Uterus (tissue), 4 donors: ENCODE measurements around the gene GTPBP4. TPM values are rescaled to one million over a fixed set of nuclear protein-coding genes. Genes with fewer than 3 reads are reported as not detected.

Source experiments
- DNase-seq, 2 donors: peaks; one replicate each; pipeline ENCODE4 v3.0.0-alpha.2; 2019 to 2020
- H3K27ac ChIP-seq, 2 donors: fragments of 200-600 bp; sonication (generic); 1 replicate in 1 of 2; 2 replicates in 1 of 2; pipeline ENCODE4 v1.5.1; 2016 to 2018
- H3K27me3 ChIP-seq, 2 donors: fragments of 200-600 bp; sonication (generic); one replicate each; pipeline ENCODE4 v1.5.1; 2018 to 2019; ENCODE audit warnings: control low read depth in 1 of 2
- H3K36me3 ChIP-seq, 2 donors: fragments of 200-600 bp; sonication (generic); one replicate each; pipeline ENCODE4 v1.5.1; 2019; ENCODE audit warnings: control low read depth in 1 of 2
- H3K4me1 ChIP-seq, 2 donors: fragments of 200-600 bp; sonication (generic); one replicate each; pipeline ENCODE4 v1.5.1; 2018 to 2019; ENCODE audit warnings: control low read depth in 1 of 2
- H3K4me3 ChIP-seq, 2 donors: fragments of 200-600 bp; sonication (generic); 1 replicate in 1 of 2; 2 replicates in 1 of 2; pipeline ENCODE4 v1.5.1; 2018 to 2019; ENCODE audit warnings: mild to moderate bottlenecking in 1 of 2
- H3K9me3 ChIP-seq, 2 donors: fragments of 200-600 bp; sonication (generic); one replicate each; pipeline ENCODE4 v1.5.1; 2019; ENCODE audit warnings: control low read depth in 1 of 2
- CTCF ChIP-seq, 4 experiments: fragments of 200-600 bp in 2 of 4; fragments of 450-650 bp in 2 of 4; sonication (generic) in 2 of 4; IDR thresholded peaks; one replicate each; pipeline ENCODE4 v1.5.1; 2016 to 2019; ENCODE audit warnings: antibody characterized with exemption in 4 of 4, mild to moderate bottlenecking in 2 of 4, moderate library complexity in 1 of 4
- POLR2A ChIP-seq, 2 donors: fragments of 450-650 bp; IDR thresholded peaks; one replicate each; pipeline ENCODE4 v1.6.1; 2016; ENCODE audit warnings: antibody characterized with exemption in 2 of 2, mild to moderate bottlenecking in 1 of 2, moderate library complexity in 1 of 2
- intact Hi-C: fragments of 100-400 bp; cut with DNase I; formaldehyde crosslinking; loops from one replicate; pipeline ENCODE4 v1.15.1; 2023; ENCODE audit warnings: low total_unique reads
- total RNA-seq, 4 donors: library from RNA; depleted of rRNA in 3 of 4; stranded (reverse); fragments of >200 nt in 3 of 4; gene quantifications; one replicate each; pipeline versions ENCODE4 v1.1.0 to v1.2.4, GENCODE V29; 2014 to 2023
- donor health status: DM: yes; HTN: yes; CAD: no.

Gene GTPBP4
- total RNA-seq, 4 donors from 2014 or later = 10.5 to 49.0 (median 20.1) TPM

- peak overlapping the region; percentile 82 to 92 for H3K4me3 ChIP-seq
- H3K9me3 ChIP-seq = no peaks in the 10 kb centered on the region
- peak overlapping the region; percentile 99 for H3K27ac ChIP-seq
- DNase-seq = no peak
- H3K4me1 ChIP-seq = peaks cover 0 to 5% of the 10 kb centered on the region in 2 donors
- no peaks in the 10 kb centered on the region for H3K27me3 ChIP-seq
- TF ChIP-seq POLR2A (IDR thresholded peaks at IDR 0.05) = no peak
- no peak for TF ChIP-seq CTCF (IDR thresholded peaks at IDR 0.05)
- intact Hi-C loops = no loop called here
- H3K36me3 ChIP-seq = no peaks in the 10 kb centered on the region
These were observed 59.7 kb downstream of the GTPBP4 start for GRCh38 chr10:1047937-1048336.

GRCh38 chr10:1048349-1048731, 60.1 kb downstream of the GTPBP4 start:
- H3K27me3 ChIP-seq = no peaks in the 10 kb centered on the region
- no peak for TF ChIP-seq CTCF (IDR thresholded peaks at IDR 0.05)
- TF ChIP-seq POLR2A (IDR thresholded peaks at IDR 0.05) = no peak
- H3K27ac ChIP-seq = peak overlapping the region; percentile 99
- peaks cover 0 to 5% of the 10 kb centered on the region in 2 donors for H3K4me1 ChIP-seq
- H3K4me3 ChIP-seq = peak overlapping the region; percentile 82 to 92
- H3K9me3 ChIP-seq = no peaks in the 10 kb centered on the region
- H3K36me3 ChIP-seq = no peaks in the 10 kb centered on the region
- peak in 1 of 2 donors; percentile 32 for DNase-seq
- intact Hi-C loops = no loop called here

DNA sequence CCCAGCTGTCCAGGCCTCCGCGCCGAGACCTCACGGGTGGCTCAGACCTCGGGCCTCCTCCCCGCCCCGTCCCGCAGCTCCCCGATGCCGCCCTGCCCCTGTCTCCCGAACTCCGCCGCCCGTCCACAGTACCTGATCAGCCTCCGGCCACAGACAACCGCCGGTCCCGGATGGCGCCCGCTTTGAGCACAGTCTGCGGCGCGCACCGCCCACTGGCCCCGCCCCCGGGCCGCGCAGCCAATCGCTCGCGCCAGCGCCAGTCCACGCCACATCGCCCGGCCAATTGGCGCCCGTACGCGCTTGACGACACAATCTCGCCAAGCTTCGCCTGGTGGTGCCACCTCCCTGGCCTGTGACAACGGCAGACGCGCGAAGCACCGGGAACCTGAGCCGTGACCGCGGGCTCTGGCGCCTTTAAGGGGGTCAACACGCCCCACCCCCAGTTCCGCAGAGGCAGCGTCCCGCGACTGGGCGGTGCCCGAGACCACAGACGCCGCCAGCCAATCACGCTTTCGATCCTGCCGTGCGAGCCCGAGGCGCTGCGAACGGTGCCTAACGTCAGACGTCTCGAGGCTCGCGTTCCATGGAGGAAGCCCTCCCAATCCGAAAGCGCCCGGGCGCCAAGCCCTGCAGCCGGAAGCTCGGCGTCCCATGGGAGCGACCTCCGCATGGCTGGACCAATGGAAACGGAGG, 60.6 kb downstream of the GTPBP4 start, which contains the start of gene IDI1:
Gene IDI1 (minus strand): TSS at position 388 of the 693 bp plus-strand sequence. CDS start 116 bp downstream, at position 272.
- intact Hi-C loops = no loop called here
- peaks cover 0 to 5% of the 10 kb centered on the region in 2 donors for H3K4me1 ChIP-seq
- peak; percentile 91 to 96 for TF ChIP-seq POLR2A (IDR thresholded peaks at IDR 0.05)
- TF ChIP-seq CTCF (IDR thresholded peaks at IDR 0.05) = no peak
- DNase-seq = peak; percentile 97
- peak within 1 kb of the TSS; percentile 82 to 92 for H3K4me3 ChIP-seq
- no peaks in the 10 kb centered on the region for H3K27me3 ChIP-seq
- no peaks in the 10 kb centered on the region for H3K9me3 ChIP-seq
- H3K36me3 ChIP-seq = no peaks in the 10 kb centered on the region
- peak within 1 kb of the TSS; percentile 99 for H3K27ac ChIP-seq

DNA sequence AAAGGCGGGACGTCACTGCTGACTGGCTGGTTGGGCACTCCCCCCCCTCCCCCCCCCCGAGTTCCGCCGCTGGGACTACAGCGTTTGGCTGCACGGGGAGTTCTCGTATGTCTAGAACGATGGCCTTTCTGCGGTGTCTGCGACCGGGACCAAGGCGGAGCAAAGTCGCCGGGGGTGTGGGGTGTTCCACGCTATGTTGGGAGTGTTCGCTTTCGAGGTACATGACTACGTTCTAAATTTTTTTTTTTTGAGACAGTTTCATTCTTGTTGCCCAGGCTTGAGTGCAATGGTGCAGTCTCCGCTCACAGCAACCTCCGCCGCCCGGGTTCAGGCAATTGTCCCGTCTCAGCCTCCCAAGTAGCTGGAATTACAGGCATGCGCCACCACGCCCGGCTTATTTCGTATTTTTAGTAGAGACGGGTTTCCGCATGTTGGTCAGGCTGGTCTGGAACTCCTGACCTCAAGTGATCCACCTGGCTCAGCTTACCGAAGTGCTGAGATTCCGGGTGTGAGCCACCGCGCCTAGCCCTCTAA, 61.3 kb downstream of the GTPBP4 start:
- Histone ChIP-seq H3K27ac (peak overlapping the region; percentile 99), H3K36me3 (no peaks in the 10 kb centered on the region), H3K27me3 (no peaks in the 10 kb centered on the region), H3K4me3 (peak overlapping the region; percentile 82 to 92), H3K9me3 (no peaks in the 10 kb centered on the region), H3K4me1 (peaks cover 0 to 5% of the 10 kb centered on the region in 2 donors)
- peak in 1 of 2 donors; percentile 27 for TF ChIP-seq POLR2A (IDR thresholded peaks at IDR 0.05)
- TF ChIP-seq CTCF (IDR thresholded peaks at IDR 0.05) = no peak
- intact Hi-C loops = no loop called here
- DNase-seq = no peak

DNA sequence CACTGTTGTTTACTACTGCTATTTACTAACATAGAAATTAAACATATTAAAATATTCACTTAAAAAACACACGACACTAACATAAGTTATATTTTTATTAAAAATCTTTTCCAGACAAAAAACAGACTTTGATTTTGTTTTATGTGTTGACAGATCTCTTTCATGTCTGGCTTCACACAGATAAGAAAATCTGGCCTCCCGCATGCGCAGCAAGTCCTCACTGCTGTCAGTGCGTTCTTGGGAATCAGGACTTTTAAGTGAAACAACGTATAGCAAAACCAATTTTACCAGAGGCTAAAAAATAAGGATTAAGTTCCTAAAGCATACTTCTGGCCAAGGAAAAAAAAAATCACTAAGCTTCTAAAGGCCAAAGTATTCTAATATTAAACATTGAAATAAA, 61.9 kb downstream of the GTPBP4 start:
- no peak for DNase-seq
- Histone ChIP-seq H3K4me3 (peak overlapping the region; percentile 82 to 92), H3K27ac (peak overlapping the region; percentile 99), H3K9me3 (no peaks in the 10 kb centered on the region), H3K4me1 (peaks cover 0 to 5% of the 10 kb centered on the region in 2 donors), H3K27me3 (no peaks in the 10 kb centered on the region), H3K36me3 (no peaks in the 10 kb centered on the region)
- intact Hi-C loops = loop anchor here (10.0 kb wide), 1 partner anchor 65 kb away; the partner anchor contains the start of gene GTPBP4
- TF ChIP-seq CTCF (IDR thresholded peaks at IDR 0.05) (no peak), POLR2A (IDR thresholded peaks at IDR 0.05) (no peak)
